PC-3 (cell line): ENCODE data around the gene ACTMAP.

Experiments
- EZH2 ChIP-seq: fragments of 300-600 bp; sonication (generic); IDR thresholded peaks from one replicate; pipeline ENCODE4 v1.6.1; 2017; ENCODE audit warnings: antibody characterized with exemption, mild to moderate bottlenecking, low read length; ENCODE audit not compliant: unreplicated experiment
- EZH2phosphoT487 ChIP-seq: fragments of 300-600 bp; sonication (generic); IDR thresholded peaks from 2 replicates; pipeline ENCODE4 v1.6.1; 2018; ENCODE audit warnings: mild to moderate bottlenecking, antibody characterized with exemption, low read length, borderline replicate concordance
- TF ChIP-seq, protein P1 (sequence below): fragments of 300-600 bp; sonication (generic); conservative IDR thresholded peaks from 2 replicates; pipeline ENCODE4 v1.5.1; 2017; ENCODE audit warnings: antibody characterized with exemption, low read depth, mild to moderate bottlenecking, low read length

GRCh38 chr19:40718774-40719391 is 31.4 kb downstream of the ACTMAP start:
- TF ChIP-seq, protein P1, sequence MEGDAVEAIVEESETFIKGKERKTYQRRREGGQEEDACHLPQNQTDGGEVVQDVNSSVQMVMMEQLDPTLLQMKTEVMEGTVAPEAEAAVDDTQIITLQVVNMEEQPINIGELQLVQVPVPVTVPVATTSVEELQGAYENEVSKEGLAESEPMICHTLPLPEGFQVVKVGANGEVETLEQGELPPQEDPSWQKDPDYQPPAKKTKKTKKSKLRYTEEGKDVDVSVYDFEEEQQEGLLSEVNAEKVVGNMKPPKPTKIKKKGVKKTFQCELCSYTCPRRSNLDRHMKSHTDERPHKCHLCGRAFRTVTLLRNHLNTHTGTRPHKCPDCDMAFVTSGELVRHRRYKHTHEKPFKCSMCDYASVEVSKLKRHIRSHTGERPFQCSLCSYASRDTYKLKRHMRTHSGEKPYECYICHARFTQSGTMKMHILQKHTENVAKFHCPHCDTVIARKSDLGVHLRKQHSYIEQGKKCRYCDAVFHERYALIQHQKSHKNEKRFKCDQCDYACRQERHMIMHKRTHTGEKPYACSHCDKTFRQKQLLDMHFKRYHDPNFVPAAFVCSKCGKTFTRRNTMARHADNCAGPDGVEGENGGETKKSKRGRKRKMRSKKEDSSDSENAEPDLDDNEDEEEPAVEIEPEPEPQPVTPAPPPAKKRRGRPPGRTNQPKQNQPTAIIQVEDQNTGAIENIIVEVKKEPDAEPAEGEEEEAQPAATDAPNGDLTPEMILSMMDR, result no peak
- TF ChIP-seq EZH2phosphoT487 (no peak), EZH2 (no peak)
